Nephron progenitor cell (in vitro differentiated cells): ENCODE measurements around the gene HTRA3.

Experiments
- DNase-seq: peaks from one replicate; pipeline ENCODE4 v3.0.0; 2021
- H3K27ac Mint-ChIP-seq: 2 replicates; pipeline ENCODE4 v1.8.0; 2021; ENCODE audit warnings: mild to moderate bottlenecking, moderate library complexity, mixed read lengths
- H3K27me3 Mint-ChIP-seq: 2 replicates; pipeline ENCODE4 v1.8.0; 2021; ENCODE audit warnings: mild to moderate bottlenecking, low read depth, mixed read lengths; ENCODE audit not compliant: poor library complexity
- H3K36me3 Mint-ChIP-seq: 2 replicates; pipeline ENCODE4 v1.8.0; 2021; ENCODE audit warnings: low read depth, mixed read lengths
- H3K4me1 Mint-ChIP-seq: 2 replicates; pipeline ENCODE4 v1.8.0; 2021; ENCODE audit warnings: mixed read lengths
- H3K4me3 Mint-ChIP-seq: 2 replicates; pipeline ENCODE4 v1.8.0; 2021; ENCODE audit warnings: mild to moderate bottlenecking, moderate library complexity, mixed read lengths
- H3K9me3 Mint-ChIP-seq: 2 replicates; pipeline ENCODE4 v1.8.0; 2021; ENCODE audit warnings: mild to moderate bottlenecking, moderate library complexity, mixed read lengths
- CTCF ChIP-seq: fragments of 200-600 bp; sonication (generic); IDR thresholded peaks from 2 replicates; pipeline ENCODE4 v1.5.0; 2021; ENCODE audit warnings: antibody characterized with exemption

The HTRA3 gene

GRCh38 chr4:8325291-8325973 is 55.9 kb downstream of the HTRA3 start:
- no peak overlapping the region for H3K4me3 Mint-ChIP-seq
- H3K4me1 Mint-ChIP-seq: no peaks in the 10 kb centered on the region
- peaks cover 19% of the 10 kb centered on the region for H3K9me3 Mint-ChIP-seq
- no peak overlapping the region for H3K27ac Mint-ChIP-seq
- no peaks in the 10 kb centered on the region for H3K36me3 Mint-ChIP-seq
- DNase-seq: no peak
- no peak for TF ChIP-seq CTCF
- peaks cover 14% of the 10 kb centered on the region for H3K27me3 Mint-ChIP-seq

GRCh38 chr4:8326206-8326605 is 56.7 kb downstream of the HTRA3 start:
- Mint-ChIP-seq H3K9me3 (peaks cover 19% of the 10 kb centered on the region), H3K4me3 (no peak overlapping the region), H3K36me3 (no peaks in the 10 kb centered on the region), H3K27me3 (peaks cover 14% of the 10 kb centered on the region), H3K4me1 (no peaks in the 10 kb centered on the region), H3K27ac (no peak overlapping the region)
- no peak for TF ChIP-seq CTCF
- DNase-seq: no peak

- no peaks in the 10 kb centered on the region for H3K36me3 Mint-ChIP-seq
- no peaks in the 10 kb centered on the region for H3K4me1 Mint-ChIP-seq
- no peak overlapping the region for H3K27ac Mint-ChIP-seq
- DNase-seq: no peak
- no peak for TF ChIP-seq CTCF
- H3K9me3 Mint-ChIP-seq: peaks cover 19% of the 10 kb centered on the region
- H3K4me3 Mint-ChIP-seq: no peak overlapping the region
- peaks cover 20% of the 10 kb centered on the region for H3K27me3 Mint-ChIP-seq
Measured at GRCh38 chr4:8328456-8328855, 58.9 kb downstream of the HTRA3 start.

GRCh38 chr4:8328866-8329559 is 59.5 kb downstream of the HTRA3 start:
- Mint-ChIP-seq H3K4me3 (no peak overlapping the region), H3K36me3 (no peaks in the 10 kb centered on the region), H3K4me1 (no peaks in the 10 kb centered on the region), H3K9me3 (peaks cover 15% of the 10 kb centered on the region), H3K27me3 (peaks cover 23% of the 10 kb centered on the region), H3K27ac (no peak overlapping the region)
- no peak for TF ChIP-seq CTCF
- DNase-seq: no peak

- H3K9me3 Mint-ChIP-seq: peaks cover 10% of the 10 kb centered on the region
- H3K27ac Mint-ChIP-seq: no peak overlapping the region
- H3K4me1 Mint-ChIP-seq: no peaks in the 10 kb centered on the region
- no peaks in the 10 kb centered on the region for H3K36me3 Mint-ChIP-seq
- TF ChIP-seq CTCF: no peak
- peaks cover 18% of the 10 kb centered on the region for H3K27me3 Mint-ChIP-seq
- H3K4me3 Mint-ChIP-seq: no peak overlapping the region
- DNase-seq: no peak
Measured at GRCh38 chr4:8329560-8329858, 60.0 kb downstream of the HTRA3 start.
